Measurements from ENCODE around the gene AKNAD1.
"Not testable (repeated sequence)": the region's sequence is repeated elsewhere in the genome, so short reads cannot be mapped to it uniquely, and the experiment has no call there.

GRCh38 chr1:108781575-108781944 is 75.3 kb downstream of the AKNAD1 start:
- TF ChIP-seq POLR2AphosphoS5 (IDR thresholded peaks at IDR 0.05; ENCODE audit: low read depth, low read length); TAF1 (IDR thresholded peaks at IDR 0.05; ENCODE audit: borderline replicate concordance, low read depth, low read length); POLR2A (IDR thresholded peaks at IDR 0.05; ENCODE audit: low read depth, low read length): not testable (repeated sequence)

Measured in GM12892 (cell line).